NCI-H2196 (cell line): ENCODE results near the gene PLEKHG5.

Experiments
- DNase-seq: peaks from one replicate; lab custom pipeline; 2025; ENCODE audit not compliant: unreplicated experiment; lab: John Stamatoyannopoulos, UW

Gene PLEKHG5

GRCh38 chr1:6491480-6491962, at the start of gene PLEKHG5:
Gene PLEKHG5, minus strand, starts transcription at chr1:6491667. Its CDS starts 14,096 bp downstream, at chr1:6477571.
- DNase-seq, result no peak

- no peak for DNase-seq
These were observed 47.5 kb upstream of the PLEKHG5 start for GRCh38 chr1:6538956-6539355.

GRCh38 chr1:6536291-6536690, 44.8 kb upstream of the PLEKHG5 start:
- DNase-seq, result no peak

- DNase-seq, result no peak
These were observed 43.7 kb upstream of the PLEKHG5 start for GRCh38 chr1:6535214-6535613.

- no peak for DNase-seq
These were observed 42.9 kb upstream of the PLEKHG5 start for GRCh38 chr1:6534248-6534822.

GRCh38 chr1:6531996-6532395, 40.5 kb upstream of the PLEKHG5 start:
- DNase-seq, result no peak

- DNase-seq, result no peak
These were observed 39.2 kb upstream of the PLEKHG5 start for GRCh38 chr1:6530504-6531160.

GRCh38 chr1:6528492-6528891, 37.0 kb upstream of the PLEKHG5 start:
- no peak for DNase-seq

GRCh38 chr1:6526316-6526715, 34.8 kb upstream of the PLEKHG5 start:
- no peak for DNase-seq

- DNase-seq, result peak; percentile 60
These were observed 32.1 kb upstream of the PLEKHG5 start for GRCh38 chr1:6523566-6523965.

GRCh38 chr1:6521536-6521935, 30.1 kb upstream of the PLEKHG5 start:
- DNase-seq, result no peak

- DNase-seq, result peak; percentile 61
These were observed 28.6 kb upstream of the PLEKHG5 start for GRCh38 chr1:6519935-6520671.

- DNase-seq, result no peak
These were observed 28.0 kb upstream of the PLEKHG5 start for GRCh38 chr1:6519491-6519934.

GRCh38 chr1:6517435-6517851, 26.0 kb upstream of the PLEKHG5 start:
- DNase-seq, result no peak

- DNase-seq, result no peak
These were observed 24.3 kb upstream of the PLEKHG5 start for GRCh38 chr1:6515771-6516170.

GRCh38 chr1:6513320-6513801, 21.9 kb upstream of the PLEKHG5 start:
- DNase-seq, result no peak

GRCh38 chr1:6512908-6513280, 21.4 kb upstream of the PLEKHG5 start:
- no peak for DNase-seq

- DNase-seq, result no peak
These were observed 20.9 kb upstream of the PLEKHG5 start for GRCh38 chr1:6512245-6512907.

GRCh38 chr1:6511561-6512244, 20.2 kb upstream of the PLEKHG5 start:
- no peak for DNase-seq

GRCh38 chr1:6511056-6511455, 19.6 kb upstream of the PLEKHG5 start:
- no peak for DNase-seq

- DNase-seq, result no peak
These were observed 19.0 kb upstream of the PLEKHG5 start for GRCh38 chr1:6510493-6510892.
